ENCODE measurements around the gene PRM3.

Gene PRM3, protein sequence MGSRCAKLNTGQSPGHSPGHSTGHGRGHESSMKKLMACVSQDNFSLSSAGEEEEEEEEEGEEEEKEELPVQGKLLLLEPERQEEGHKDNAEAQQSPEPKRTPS

DNA sequence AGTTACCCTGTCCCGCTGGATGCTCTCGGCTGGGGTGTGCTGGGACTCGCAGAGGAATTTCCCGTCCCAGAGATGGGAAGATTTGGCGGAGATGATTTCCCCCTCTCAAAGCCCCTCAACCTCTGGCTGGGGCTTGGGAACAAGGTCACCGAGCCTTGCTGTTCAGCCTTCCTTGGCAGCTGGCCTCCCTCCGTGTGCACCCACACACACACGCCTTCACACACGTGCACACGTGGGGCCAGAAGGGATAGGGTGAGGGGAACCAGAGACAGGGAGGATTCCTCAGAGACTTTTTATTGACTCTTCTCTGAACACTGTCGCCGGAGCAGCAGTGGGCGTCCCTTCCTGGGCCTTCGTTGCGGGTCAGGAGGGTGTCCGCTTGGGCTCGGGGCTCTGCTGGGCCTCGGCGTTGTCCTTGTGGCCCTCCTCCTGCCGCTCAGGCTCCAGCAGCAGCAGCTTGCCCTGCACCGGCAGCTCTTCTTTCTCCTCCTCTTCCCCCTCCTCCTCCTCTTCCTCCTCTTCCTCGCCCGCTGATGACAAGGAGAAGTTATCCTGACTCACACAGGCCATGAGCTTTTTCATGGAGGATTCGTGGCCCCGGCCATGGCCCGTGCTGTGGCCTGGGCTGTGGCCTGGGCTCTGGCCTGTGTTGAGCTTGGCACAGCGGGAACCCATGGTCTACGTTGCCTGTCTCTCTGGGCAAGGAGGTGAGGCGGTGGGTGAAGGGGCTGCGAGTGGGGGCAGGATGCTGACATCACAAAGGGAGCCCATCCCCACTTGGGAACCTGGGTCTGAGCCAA lies at the start of gene PRM3:
Gene PRM3 (minus strand): TSS at position 709 of the 800 bp plus-strand sequence. CDS start 34 bp downstream, at position 675.
- no peak for ATAC-seq
- H3K27ac Mint-ChIP-seq, result no peak within 1 kb of the TSS
- no peak for DNase-seq (ENCODE audit: low spot score in 2 of 2)
- H3K4me3 Mint-ChIP-seq, result no peak within 1 kb of the TSS
- H3K9me3 Mint-ChIP-seq, result no peaks in the 10 kb centered on the region
- H3K4me1 Mint-ChIP-seq, result no peaks in the 10 kb centered on the region
- no peaks in the 10 kb centered on the region for H3K36me3 Mint-ChIP-seq

DNA sequence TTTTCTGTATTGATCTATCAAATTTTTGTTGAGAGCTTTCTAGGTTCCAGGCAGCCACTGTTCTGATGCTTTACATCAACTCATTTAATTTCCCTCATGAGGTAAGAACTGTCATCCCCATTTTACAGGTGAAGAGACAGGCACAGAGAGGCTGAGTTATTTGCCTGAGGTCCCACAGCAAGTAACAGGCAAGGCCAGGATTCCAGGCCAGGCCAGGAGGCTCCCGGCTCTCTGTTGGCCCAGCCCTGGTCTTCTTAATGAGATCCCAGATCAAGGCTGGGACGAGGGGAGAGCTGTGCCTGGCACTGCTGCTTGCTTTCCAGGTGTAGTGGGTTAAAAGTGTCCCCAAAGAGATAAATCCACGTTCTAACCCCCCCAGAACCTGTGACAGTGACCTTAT lies 49.4 kb upstream of the PRM3 start:
- H3K4me3 Mint-ChIP-seq, result no peak overlapping the region
- peaks cover 35% of the 10 kb centered on the region for H3K4me1 Mint-ChIP-seq
- peak overlapping the region; percentile 32 for H3K27ac Mint-ChIP-seq
- DNase-seq (ENCODE audit: low spot score in 2 of 2) (no peak), ATAC-seq (no peak)
- peaks cover 6% of the 10 kb centered on the region for H3K36me3 Mint-ChIP-seq
- H3K9me3 Mint-ChIP-seq, result no peaks in the 10 kb centered on the region

DNA sequence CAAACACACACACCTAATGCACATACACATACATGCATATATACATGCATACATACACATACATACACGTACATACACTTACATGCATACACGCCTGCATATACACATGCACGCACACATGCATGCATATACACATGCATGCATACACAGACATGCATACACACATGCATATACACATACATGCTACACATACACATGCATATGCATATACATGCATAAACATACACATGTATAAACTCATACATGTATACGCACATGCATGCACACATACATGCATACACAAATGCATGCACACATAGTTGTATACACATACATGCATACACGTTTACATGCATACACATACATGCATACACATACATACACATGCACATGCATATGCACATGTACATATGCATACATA lies 48.2 kb upstream of the PRM3 start:
- Mint-ChIP-seq H3K36me3 (no peaks in the 10 kb centered on the region), H3K4me1 (peaks cover 24% of the 10 kb centered on the region), H3K9me3 (no peaks in the 10 kb centered on the region), H3K4me3 (no peak overlapping the region), H3K27ac (no peak overlapping the region)
- no peak for ATAC-seq
- DNase-seq (ENCODE audit: low spot score in 2 of 2), result no peak

DNA sequence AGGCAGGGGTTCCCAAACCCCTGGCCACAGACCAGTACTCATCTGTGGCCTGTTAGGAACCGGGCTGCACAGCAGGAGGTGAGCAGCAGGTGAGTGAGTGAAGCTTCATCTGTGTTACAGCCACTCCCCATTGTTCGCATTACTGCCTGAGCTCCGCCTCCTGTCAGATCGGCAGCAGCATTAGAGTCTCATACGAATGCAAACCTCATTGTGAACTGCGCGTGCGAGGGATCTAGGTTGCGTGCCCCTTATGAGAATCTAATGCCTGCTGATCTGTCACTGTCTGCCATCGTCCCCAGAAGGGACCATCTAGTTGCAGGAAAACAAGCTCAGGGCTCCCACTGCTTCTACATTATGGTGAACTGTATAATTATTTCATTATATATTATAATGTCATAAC lies 46.7 kb upstream of the PRM3 start:
- ATAC-seq (no peak), DNase-seq (ENCODE audit: low spot score in 2 of 2) (no peak)
- H3K4me1 Mint-ChIP-seq, result peaks cover 13% of the 10 kb centered on the region
- no peak overlapping the region for H3K4me3 Mint-ChIP-seq
- no peak overlapping the region for H3K27ac Mint-ChIP-seq
- no peaks in the 10 kb centered on the region for H3K36me3 Mint-ChIP-seq
- no peaks in the 10 kb centered on the region for H3K9me3 Mint-ChIP-seq

DNA sequence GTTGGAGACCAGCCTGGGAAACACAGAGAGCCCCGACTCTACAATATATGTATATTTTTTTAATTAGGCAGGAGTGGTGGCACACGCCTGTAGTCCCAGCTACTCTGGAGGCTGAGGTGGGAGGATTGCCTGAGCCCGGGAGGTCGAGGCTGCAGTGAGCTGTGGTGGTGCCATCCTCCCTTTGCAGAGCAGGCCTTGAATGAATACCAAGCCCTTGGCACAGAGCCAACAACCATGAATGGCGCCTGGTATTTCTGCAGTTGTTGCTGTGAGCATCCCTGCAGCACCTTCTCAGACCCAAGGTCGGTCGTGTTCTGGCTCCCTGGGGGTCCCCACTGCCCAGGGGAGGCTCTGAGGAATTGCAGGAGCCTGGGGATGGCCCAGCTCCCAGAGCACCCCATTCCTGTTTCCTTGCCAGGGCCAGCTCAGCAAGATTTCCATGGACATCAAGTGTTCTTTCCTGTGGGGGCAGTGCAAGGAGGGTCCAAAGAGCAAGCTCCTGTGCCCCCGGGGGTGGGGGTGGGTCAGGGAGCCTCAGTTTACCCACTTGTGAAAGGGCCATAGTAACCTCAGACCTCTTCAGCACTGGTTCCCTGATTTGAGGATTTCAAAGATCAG lies 46.2 kb upstream of the PRM3 start:
- Mint-ChIP-seq H3K9me3 (no peaks in the 10 kb centered on the region), H3K4me3 (no peak overlapping the region), H3K36me3 (no peaks in the 10 kb centered on the region), H3K4me1 (peaks cover 8% of the 10 kb centered on the region), H3K27ac (no peak overlapping the region)
- ATAC-seq, result no peak
- no peak for DNase-seq (ENCODE audit: low spot score in 2 of 2)

DNA sequence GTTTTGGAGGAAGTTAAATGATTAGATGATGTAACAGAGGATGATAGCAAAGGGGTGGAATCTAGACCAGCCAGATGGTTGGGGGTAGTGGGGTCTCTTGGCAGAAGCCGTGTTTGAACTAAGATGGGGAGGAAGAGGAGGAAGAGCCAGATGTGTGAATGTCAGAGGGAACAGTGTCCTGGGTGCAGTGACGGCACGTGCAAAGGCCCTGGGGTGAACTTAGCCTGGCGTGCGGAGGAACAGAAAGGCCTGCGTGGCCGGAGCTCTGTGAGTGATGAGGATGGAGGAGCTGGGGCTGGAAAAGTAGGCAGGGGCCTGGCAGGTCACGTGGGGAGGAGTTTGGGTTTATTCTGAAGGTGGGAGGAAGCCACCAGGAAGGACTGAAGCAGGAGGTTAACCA lies 45.4 kb upstream of the PRM3 start:
- Mint-ChIP-seq H3K4me1 (peaks cover 7% of the 10 kb centered on the region), H3K27ac (peak overlapping the region; percentile 6), H3K4me3 (no peak overlapping the region), H3K36me3 (no peaks in the 10 kb centered on the region), H3K9me3 (no peaks in the 10 kb centered on the region)
- DNase-seq (ENCODE audit: low spot score in 2 of 2) (no peak), ATAC-seq (no peak)

DNA sequence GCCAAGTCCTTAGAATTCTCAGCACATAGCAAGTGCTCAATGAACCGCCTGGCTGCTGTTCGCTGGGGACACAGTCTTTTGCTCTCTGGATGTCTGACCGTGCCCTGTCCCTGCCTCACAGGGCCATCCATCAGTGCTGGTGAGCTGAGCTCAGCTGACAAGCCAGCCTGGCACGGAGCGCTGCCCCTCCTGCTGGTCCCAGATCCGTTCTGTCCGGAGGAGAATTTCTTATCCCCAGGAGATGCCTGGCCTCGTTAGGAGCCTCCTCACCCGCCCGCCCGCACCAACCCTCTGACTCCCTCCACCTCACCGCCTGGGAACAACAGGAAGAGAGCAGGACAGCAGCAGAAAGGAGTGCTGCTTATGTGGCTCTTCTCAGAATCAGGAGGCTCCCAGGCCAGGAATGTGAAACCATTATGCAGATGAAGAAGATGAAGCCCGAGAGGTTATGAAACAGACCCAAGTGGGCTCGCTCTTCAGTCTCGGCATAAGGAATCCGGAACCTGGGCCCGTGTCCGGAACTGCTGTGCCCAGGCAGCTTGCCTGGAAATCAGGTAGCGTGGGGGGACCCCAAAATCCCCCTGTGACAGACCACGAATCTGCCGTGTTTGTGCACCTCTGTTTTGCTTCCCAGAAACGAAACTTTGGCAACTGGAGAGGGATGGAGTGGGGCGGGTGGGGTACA lies 43.0 kb upstream of the PRM3 start:
- Mint-ChIP-seq H3K4me1 (peaks cover 21% of the 10 kb centered on the region), H3K36me3 (peaks cover 4% of the 10 kb centered on the region), H3K27ac (no peak overlapping the region), H3K4me3 (no peak overlapping the region), H3K9me3 (no peaks in the 10 kb centered on the region)
- ATAC-seq, result no peak
- DNase-seq (ENCODE audit: low spot score in 2 of 2), result no peak

DNA sequence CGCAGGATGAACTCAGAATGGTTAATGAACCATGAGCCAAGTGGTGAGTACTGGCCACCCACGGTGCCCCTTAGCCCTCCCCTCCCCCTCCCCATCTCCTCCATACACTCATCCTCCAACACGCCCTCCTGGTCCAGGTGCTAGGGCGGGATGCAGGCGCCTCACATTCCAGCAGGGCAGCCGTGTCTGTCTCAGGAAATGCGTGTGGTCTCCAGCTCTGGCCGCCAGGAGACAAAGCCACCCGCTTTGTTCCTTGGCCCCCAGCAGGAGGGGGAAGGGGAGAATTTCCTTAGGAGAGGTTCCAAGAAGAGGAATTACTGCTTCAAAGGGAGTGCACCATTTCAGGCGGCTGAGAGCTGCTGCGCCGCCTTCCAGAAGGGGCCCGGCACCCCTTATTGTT lies 42.1 kb upstream of the PRM3 start:
- H3K36me3 Mint-ChIP-seq, result peaks cover 10% of the 10 kb centered on the region
- no peak for DNase-seq (ENCODE audit: low spot score in 2 of 2)
- H3K4me1 Mint-ChIP-seq, result peaks cover 31% of the 10 kb centered on the region
- H3K9me3 Mint-ChIP-seq, result no peaks in the 10 kb centered on the region
- H3K4me3 Mint-ChIP-seq, result no peak overlapping the region
- H3K27ac Mint-ChIP-seq, result no peak overlapping the region
- ATAC-seq, result no peak

DNA sequence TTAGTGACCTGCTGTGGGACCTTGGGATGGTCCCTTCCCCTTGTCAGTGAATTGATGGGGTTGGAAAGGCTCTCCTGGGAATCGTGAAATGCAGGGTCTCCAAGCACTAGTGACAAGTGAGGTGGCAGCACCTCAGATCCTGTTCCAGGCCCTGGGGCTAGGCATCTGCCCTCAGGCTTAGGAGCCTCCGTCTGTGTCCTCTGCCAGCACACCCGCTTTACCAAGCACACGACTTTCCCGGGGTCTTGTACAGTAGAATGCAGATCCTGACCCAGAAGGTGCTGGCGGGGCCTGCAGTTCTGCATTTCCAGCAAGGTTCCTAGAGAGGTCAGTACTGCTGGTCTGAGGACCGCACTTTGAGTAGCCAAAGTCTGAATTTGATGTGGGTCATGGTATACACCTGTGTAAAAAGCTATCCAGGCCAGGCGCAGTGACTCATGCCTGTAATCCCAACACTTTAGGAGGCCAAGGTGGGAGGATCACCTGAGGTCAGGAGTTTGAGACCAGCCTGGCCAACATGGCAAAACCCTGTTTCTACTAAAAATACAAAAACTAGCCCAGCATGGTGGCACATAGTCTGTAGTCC lies 41.0 kb upstream of the PRM3 start:
- Mint-ChIP-seq H3K36me3 (peaks cover 10% of the 10 kb centered on the region), H3K4me3 (no peak overlapping the region), H3K4me1 (peaks cover 34% of the 10 kb centered on the region), H3K9me3 (no peaks in the 10 kb centered on the region), H3K27ac (no peak overlapping the region)
- DNase-seq (ENCODE audit: low spot score in 2 of 2), result no peak
- ATAC-seq, result no peak

DNA sequence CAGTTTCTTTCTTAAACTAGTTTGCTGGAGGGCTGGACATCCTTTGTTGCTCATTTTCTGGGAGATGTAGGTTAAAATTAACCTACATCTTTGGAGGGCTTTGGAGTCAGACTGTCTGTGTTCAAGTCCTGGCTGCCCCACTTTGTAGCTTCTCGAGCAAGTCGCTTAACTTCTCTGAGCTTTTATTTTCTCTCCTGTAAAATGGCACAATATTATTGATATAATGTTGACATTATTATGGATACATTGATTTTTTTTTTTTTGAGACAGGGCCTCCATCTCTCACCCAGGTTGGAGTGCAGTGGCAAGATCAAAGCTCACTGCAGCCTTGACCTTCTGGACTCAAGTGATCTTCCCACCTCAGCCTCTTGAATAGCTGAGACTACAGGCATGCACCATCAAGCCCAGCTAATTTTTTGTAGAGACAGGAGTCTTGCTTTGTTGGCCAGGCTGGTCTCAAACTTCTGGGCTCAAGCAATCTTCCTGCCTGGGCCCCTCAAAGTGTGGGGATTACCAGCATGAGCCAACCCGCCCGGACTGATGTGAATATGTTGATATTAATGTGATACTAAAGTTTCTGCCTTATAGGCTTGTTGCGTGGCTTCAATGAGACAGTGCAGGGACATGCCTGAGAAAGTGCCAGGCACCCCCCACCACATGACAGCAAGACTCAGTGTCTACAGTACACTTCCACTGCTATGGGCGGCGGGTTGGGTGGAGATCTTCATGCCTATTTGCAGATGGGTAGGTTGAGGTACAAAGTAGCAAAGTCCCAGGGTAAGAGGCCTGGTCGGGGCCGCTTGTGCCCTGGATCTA lies 40.3 kb upstream of the PRM3 start:
- H3K4me3 Mint-ChIP-seq, result no peak overlapping the region
- no peaks in the 10 kb centered on the region for H3K9me3 Mint-ChIP-seq
- H3K4me1 Mint-ChIP-seq, result peaks cover 30% of the 10 kb centered on the region
- H3K36me3 Mint-ChIP-seq, result peaks cover 10% of the 10 kb centered on the region
- ATAC-seq (no peak), DNase-seq (ENCODE audit: low spot score in 2 of 2) (no peak)
- H3K27ac Mint-ChIP-seq, result no peak overlapping the region

DNA sequence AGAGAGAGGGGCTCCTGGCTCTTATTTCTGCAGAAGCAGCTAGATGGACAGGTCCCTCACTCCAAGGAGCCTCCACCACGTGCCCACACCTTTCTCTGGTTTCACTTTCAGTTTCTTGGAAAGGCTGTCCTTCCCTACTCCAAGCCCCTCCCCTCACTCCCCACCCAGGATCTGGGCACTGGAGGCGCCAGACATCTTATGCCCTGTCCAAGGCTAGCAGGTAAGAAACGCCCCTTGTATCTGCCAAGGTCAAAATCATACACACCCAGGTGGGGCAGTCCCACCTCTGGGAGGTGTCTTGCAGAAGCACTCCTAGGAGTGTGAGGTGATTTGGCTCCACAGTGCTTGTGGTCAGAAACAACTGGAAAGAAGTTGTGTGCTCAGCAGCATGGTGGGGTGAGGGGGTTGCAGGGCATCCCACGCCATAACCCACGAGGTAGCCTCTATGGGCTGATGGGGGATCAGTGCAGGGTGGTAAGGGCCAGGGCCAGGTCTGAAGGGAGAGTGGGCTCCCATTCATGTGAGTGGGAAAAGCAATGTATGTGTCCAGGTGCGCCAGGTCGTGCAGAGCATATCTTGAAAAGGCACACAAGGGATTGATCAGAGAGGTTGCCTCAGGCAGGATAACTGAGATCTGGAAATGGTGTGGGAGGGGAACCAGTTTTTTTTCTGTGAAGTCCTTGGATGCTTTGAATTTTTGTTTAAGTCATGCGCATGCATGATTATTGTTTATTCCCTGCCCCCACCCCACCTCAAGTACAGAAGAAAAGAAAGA lies 39.5 kb upstream of the PRM3 start:
- DNase-seq (ENCODE audit: low spot score in 2 of 2), result no peak
- H3K27ac Mint-ChIP-seq, result no peak overlapping the region
- peaks cover 10% of the 10 kb centered on the region for H3K36me3 Mint-ChIP-seq
- H3K4me3 Mint-ChIP-seq, result no peak overlapping the region
- ATAC-seq, result no peak
- peaks cover 27% of the 10 kb centered on the region for H3K4me1 Mint-ChIP-seq
- H3K9me3 Mint-ChIP-seq, result no peaks in the 10 kb centered on the region

DNA sequence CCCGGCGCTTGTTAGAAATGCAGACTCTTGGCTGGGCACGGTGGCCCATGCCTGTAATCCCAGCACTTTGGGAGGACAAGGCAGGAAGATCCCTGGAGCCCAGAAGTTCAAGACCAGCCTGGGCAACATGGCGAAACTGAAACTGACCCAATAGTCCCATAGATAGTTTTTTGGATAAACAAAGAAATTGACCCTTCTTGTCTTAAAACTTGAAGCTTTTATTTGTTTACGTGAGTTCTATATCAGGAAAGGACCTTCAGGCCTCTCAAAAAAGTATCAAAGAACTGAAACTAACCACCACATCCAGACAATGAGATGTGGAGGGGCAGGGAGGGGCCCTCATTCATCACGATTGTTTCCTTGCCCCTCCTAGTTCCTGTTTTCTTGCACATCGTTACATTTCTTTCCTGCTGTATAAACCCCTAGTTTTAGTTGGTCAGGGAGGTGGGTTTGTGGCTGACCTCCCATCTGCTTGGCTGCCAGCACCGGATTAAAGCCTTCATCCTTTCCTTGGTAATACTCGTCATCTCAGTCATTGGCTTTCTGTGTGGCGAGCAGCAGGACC lies 37.6 kb upstream of the PRM3 start:
- Mint-ChIP-seq H3K27ac (peak overlapping the region; percentile 52), H3K9me3 (no peaks in the 10 kb centered on the region), H3K36me3 (peaks cover 10% of the 10 kb centered on the region), H3K4me3 (peak overlapping the region; percentile 8), H3K4me1 (peaks cover 34% of the 10 kb centered on the region)
- ATAC-seq, result peak; percentile 35
- peak in 1 of 2 donors; percentile 80 for DNase-seq (ENCODE audit: low spot score in 2 of 2)

DNA sequence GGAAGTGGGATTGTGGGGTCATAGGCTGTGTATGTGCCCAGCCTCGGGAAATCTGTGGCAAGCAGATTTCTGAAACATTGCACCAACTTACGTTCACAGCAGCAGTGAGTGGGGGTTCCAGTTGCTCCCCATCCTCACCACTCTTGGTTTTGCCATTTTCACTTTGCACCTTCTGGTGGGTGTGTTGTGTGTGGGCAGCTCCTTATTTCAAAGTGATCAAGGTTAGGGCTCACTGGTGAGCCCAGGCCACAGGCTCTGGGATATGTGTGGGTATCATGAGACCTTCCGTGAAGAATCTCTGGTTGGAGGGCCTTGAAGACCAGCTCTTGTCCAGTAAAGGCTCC lies 37.2 kb upstream of the PRM3 start:
- ATAC-seq, result no peak
- no peaks in the 10 kb centered on the region for H3K9me3 Mint-ChIP-seq
- H3K4me3 Mint-ChIP-seq, result no peak overlapping the region
- peaks cover 34% of the 10 kb centered on the region for H3K4me1 Mint-ChIP-seq
- DNase-seq (ENCODE audit: low spot score in 2 of 2), result no peak
- no peak overlapping the region for H3K27ac Mint-ChIP-seq
- H3K36me3 Mint-ChIP-seq, result peaks cover 10% of the 10 kb centered on the region

Data from stimulated activated effector memory CD8-positive, alpha-beta T cell treated with anti-CD3 and anti-CD28 coated beads, Interleukin-12 subunit alpha, Interleukin-12 subunit beta, amount 100 ng/mL, for 72 hours (primary cell).